Brain microvascular endothelial cell (primary cell): ENCODE results near the gene THAP2.

Experiments used
- DNase-seq: peaks from one replicate; pipeline ENCODE4 v3.0.0-alpha.2; 2020
- H3K27ac ChIP-seq: fragments of 250-450 bp; sonication (Bioruptor Pico); 2 replicates; pipeline ENCODE4 v1.5.1; 2020; ENCODE audit warnings: mild to moderate bottlenecking, moderate library complexity
- H3K27me3 ChIP-seq: fragments of 250-450 bp; sonication (Bioruptor Pico); replicated peaks from 2 replicates; pipeline ENCODE4 v1.5.1; 2020; ENCODE audit warnings: mild to moderate bottlenecking
- H3K36me3 ChIP-seq: fragments of 250-450 bp; sonication (Bioruptor Pico); replicated peaks from 2 replicates; pipeline ENCODE4 v1.5.1; 2020; ENCODE audit warnings: mild to moderate bottlenecking
- H3K4me3 ChIP-seq: 2 replicates; pipeline ENCODE4 v1.5.1; 2011; ENCODE audit warnings: low read depth, mild to moderate bottlenecking, control low read depth, low read length, moderate library complexity
- CTCF ChIP-seq: IDR thresholded peaks from 2 replicates; pipeline ENCODE4 v1.5.1; 2011; ENCODE audit warnings: low read depth, mild to moderate bottlenecking, moderate library complexity, low read length, control low read depth, inconsistent platforms; ENCODE audit errors: missing control alignments
- in situ Hi-C: cut with HindIII; loops from 2 replicates; pipeline ENCODE4 v1.10.0; 2017; ENCODE audit warnings: low sequenced_read_pairs, low pct_ligation_motif_present

The THAP2 gene

GRCh38 chr12:71653137-71653536 is 11.0 kb upstream of the THAP2 start:
- H3K36me3 ChIP-seq, result peaks cover 47% of the 10 kb centered on the region
- no peak for DNase-seq

GRCh38 chr12:71654200-71654599 is 9.9 kb upstream of the THAP2 start:
- no peak for DNase-seq
- Histone ChIP-seq H3K36me3 (peaks cover 50% of the 10 kb centered on the region), H3K27ac (no peak overlapping the region), H3K27me3 (no peaks in the 10 kb centered on the region), H3K4me3 (no peak overlapping the region)
- in situ Hi-C loops, result no loop called here
- TF ChIP-seq CTCF, result no peak

More at GRCh38 chr12:71653137-71653536, 11.0 kb upstream of the THAP2 start:
- Histone ChIP-seq H3K27ac (no peak overlapping the region), H3K27me3 (no peaks in the 10 kb centered on the region), H3K4me3 (no peak overlapping the region)
- in situ Hi-C loops, result no loop called here
- TF ChIP-seq CTCF, result no peak

- no peak for TF ChIP-seq CTCF
Observed at GRCh38 chr12:71655495-71655894, 8.6 kb upstream of the THAP2 start.

GRCh38 chr12:71655907-71656306 is 8.2 kb upstream of the THAP2 start:
- Histone ChIP-seq H3K27me3 (no peaks in the 10 kb centered on the region), H3K27ac (no peak overlapping the region), H3K4me3 (no peak overlapping the region), H3K36me3 (peaks cover 44% of the 10 kb centered on the region)
- no peak for DNase-seq
- TF ChIP-seq CTCF, result no peak
- in situ Hi-C loops, result no loop called here

More at GRCh38 chr12:71655495-71655894, 8.6 kb upstream of the THAP2 start:
- Histone ChIP-seq H3K27ac (no peak overlapping the region), H3K36me3 (peaks cover 44% of the 10 kb centered on the region), H3K4me3 (no peak overlapping the region), H3K27me3 (no peaks in the 10 kb centered on the region)
- no peak for DNase-seq
- in situ Hi-C loops, result no loop called here

- Histone ChIP-seq H3K4me3 (no peak overlapping the region), H3K27ac (no peak overlapping the region), H3K36me3 (peaks cover 42% of the 10 kb centered on the region), H3K27me3 (no peaks in the 10 kb centered on the region)
- TF ChIP-seq CTCF, result no peak
- no peak for DNase-seq
- in situ Hi-C loops, result no loop called here
Observed at GRCh38 chr12:71656740-71657139, 7.4 kb upstream of the THAP2 start.

- Histone ChIP-seq H3K27ac (peak overlapping the region; percentile 92), H3K36me3 (peaks cover 21% of the 10 kb centered on the region), H3K27me3 (no peaks in the 10 kb centered on the region), H3K4me3 (peak overlapping the region; percentile 97)
- no peak for DNase-seq
- no peak for TF ChIP-seq CTCF
- in situ Hi-C loops, result no loop called here
Observed at GRCh38 chr12:71661977-71662530, 2.0 kb upstream of the THAP2 start.
